HG02970 (cell line): ENCODE results near the gene COP1.

ENCODE experiments used
- ATAC-seq: cut with Tn5 transposase; IDR thresholded peaks from one replicate; pipeline ENCODE4 v1.9.1; 2021; ENCODE audit warnings: mild to moderate bottlenecking, moderate library complexity, moderate number of reproducible peaks; ENCODE audit not compliant: unreplicated experiment, low FRiP score

COP1 gene

GRCh38 chr1:175914115-175914514, 293.0 kb downstream of the COP1 start:
- no peak for ATAC-seq

GRCh38 chr1:175911138-175911537, 295.9 kb downstream of the COP1 start:
- ATAC-seq = no peak

GRCh38 chr1:175906370-175906769, 300.7 kb downstream of the COP1 start:
- ATAC-seq = no peak

GRCh38 chr1:175904808-175905207, 302.3 kb downstream of the COP1 start:
- no peak for ATAC-seq

- ATAC-seq = no peak
Measured at GRCh38 chr1:175902281-175902680, 304.8 kb downstream of the COP1 start.

GRCh38 chr1:175901076-175901836, 305.8 kb downstream of the COP1 start:
- ATAC-seq = no peak

GRCh38 chr1:175900171-175900570, 306.9 kb downstream of the COP1 start:
- no peak for ATAC-seq

- ATAC-seq = no peak
Measured at GRCh38 chr1:175895966-175896365, 311.1 kb downstream of the COP1 start.
